ENCODE results near the gene LAMC1.

LAMC1 gene

DNA sequence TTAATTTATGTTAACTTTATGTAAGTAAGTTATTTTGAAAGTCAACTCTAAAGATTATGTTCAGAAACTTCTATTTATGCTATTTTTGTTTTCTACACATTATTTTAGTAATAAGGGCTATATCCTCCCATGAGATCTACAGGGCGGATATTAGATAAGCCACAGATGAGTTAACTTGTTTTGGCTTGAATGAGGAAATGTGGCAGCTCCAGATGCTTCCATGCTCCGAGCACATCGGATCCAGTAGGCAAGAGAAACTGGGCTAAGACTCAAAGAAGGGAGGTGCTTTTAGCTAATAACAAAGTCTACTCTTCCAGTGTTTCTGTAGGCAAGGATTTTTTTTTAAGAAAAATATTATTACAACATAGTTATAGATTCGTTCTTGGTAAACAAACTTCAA lies 20.0 kb upstream of the LAMC1 start (continued):
- TF ChIP-seq, protein P1, sequence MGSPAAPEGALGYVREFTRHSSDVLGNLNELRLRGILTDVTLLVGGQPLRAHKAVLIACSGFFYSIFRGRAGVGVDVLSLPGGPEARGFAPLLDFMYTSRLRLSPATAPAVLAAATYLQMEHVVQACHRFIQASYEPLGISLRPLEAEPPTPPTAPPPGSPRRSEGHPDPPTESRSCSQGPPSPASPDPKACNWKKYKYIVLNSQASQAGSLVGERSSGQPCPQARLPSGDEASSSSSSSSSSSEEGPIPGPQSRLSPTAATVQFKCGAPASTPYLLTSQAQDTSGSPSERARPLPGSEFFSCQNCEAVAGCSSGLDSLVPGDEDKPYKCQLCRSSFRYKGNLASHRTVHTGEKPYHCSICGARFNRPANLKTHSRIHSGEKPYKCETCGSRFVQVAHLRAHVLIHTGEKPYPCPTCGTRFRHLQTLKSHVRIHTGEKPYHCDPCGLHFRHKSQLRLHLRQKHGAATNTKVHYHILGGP (tag by site-specific recombination; IDR thresholded peaks at IDR 0.05): no peak

GRCh38 chr1:183004141-183004540 lies 19.1 kb upstream of the LAMC1 start:
- H3K4me3 ChIP-seq (ENCODE audit: low read depth, low read length): no peak overlapping the region
- TF ChIP-seq ZNF707 (tag by site-specific recombination; IDR thresholded peaks at IDR 0.05) (no peak), HOXD13 (CRISPR knock-in tag; IDR thresholded peaks at IDR 0.05; ENCODE audit: borderline replicate concordance) (no peak), PBX3 (CRISPR knock-in tag; IDR thresholded peaks at IDR 0.05) (no peak), ZNF830 (tag by site-specific recombination; IDR thresholded peaks at IDR 0.05; ENCODE audit: low read depth) (no peak), EGR2 (tag by site-specific recombination; IDR thresholded peaks at IDR 0.05; ENCODE audit: low read depth) (no peak), KLF1 (tag by site-specific recombination; IDR thresholded peaks at IDR 0.05) (no peak), REST (tag by site-specific recombination; IDR thresholded peaks at IDR 0.05) (no peak), ZBTB1 (tag by site-specific recombination; IDR thresholded peaks at IDR 0.05) (no peak), GLIS1 (tag by site-specific recombination; IDR thresholded peaks at IDR 0.05) (no peak), ZFHX2 (tag by site-specific recombination; conservative IDR thresholded peaks at IDR 0.05) (no peak), ZNF37A (tag by site-specific recombination; IDR thresholded peaks at IDR 0.05) (no peak), ZNF555 (tag by site-specific recombination; conservative IDR thresholded peaks at IDR 0.05) (no peak)
- TF ChIP-seq, protein P2, sequence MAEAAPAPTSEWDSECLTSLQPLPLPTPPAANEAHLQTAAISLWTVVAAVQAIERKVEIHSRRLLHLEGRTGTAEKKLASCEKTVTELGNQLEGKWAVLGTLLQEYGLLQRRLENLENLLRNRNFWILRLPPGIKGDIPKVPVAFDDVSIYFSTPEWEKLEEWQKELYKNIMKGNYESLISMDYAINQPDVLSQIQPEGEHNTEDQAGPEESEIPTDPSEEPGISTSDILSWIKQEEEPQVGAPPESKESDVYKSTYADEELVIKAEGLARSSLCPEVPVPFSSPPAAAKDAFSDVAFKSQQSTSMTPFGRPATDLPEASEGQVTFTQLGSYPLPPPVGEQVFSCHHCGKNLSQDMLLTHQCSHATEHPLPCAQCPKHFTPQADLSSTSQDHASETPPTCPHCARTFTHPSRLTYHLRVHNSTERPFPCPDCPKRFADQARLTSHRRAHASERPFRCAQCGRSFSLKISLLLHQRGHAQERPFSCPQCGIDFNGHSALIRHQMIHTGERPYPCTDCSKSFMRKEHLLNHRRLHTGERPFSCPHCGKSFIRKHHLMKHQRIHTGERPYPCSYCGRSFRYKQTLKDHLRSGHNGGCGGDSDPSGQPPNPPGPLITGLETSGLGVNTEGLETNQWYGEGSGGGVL (tag by site-specific recombination; IDR thresholded peaks at IDR 0.05): no peak
- TF ChIP-seq, protein P3, sequence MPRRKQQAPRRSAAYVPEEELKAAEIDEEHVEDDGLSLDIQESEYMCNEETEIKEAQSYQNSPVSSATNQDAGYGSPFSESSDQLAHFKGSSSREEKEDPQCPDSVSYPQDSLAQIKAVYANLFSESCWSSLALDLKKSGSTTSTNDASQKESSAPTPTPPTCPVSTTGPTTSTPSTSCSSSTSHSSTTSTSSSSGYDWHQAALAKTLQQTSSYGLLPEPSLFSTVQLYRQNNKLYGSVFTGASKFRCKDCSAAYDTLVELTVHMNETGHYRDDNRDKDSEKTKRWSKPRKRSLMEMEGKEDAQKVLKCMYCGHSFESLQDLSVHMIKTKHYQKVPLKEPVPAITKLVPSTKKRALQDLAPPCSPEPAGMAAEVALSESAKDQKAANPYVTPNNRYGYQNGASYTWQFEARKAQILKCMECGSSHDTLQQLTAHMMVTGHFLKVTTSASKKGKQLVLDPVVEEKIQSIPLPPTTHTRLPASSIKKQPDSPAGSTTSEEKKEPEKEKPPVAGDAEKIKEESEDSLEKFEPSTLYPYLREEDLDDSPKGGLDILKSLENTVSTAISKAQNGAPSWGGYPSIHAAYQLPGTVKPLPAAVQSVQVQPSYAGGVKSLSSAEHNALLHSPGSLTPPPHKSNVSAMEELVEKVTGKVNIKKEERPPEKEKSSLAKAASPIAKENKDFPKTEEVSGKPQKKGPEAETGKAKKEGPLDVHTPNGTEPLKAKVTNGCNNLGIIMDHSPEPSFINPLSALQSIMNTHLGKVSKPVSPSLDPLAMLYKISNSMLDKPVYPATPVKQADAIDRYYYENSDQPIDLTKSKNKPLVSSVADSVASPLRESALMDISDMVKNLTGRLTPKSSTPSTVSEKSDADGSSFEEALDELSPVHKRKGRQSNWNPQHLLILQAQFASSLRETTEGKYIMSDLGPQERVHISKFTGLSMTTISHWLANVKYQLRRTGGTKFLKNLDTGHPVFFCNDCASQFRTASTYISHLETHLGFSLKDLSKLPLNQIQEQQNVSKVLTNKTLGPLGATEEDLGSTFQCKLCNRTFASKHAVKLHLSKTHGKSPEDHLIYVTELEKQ (tag by site-specific recombination; IDR thresholded peaks at IDR 0.05; ENCODE audit: borderline replicate concordance): no peak
- TF ChIP-seq, protein P4, sequence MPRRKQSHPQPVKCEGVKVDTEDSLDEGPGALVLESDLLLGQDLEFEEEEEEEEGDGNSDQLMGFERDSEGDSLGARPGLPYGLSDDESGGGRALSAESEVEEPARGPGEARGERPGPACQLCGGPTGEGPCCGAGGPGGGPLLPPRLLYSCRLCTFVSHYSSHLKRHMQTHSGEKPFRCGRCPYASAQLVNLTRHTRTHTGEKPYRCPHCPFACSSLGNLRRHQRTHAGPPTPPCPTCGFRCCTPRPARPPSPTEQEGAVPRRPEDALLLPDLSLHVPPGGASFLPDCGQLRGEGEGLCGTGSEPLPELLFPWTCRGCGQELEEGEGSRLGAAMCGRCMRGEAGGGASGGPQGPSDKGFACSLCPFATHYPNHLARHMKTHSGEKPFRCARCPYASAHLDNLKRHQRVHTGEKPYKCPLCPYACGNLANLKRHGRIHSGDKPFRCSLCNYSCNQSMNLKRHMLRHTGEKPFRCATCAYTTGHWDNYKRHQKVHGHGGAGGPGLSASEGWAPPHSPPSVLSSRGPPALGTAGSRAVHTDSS (tag by site-specific recombination; IDR thresholded peaks at IDR 0.05): no peak
- ChIA-PET CTCF (no interaction called here), POLR2A (no interaction called here)
- H3K4me1 ChIP-seq (ENCODE audit: control insufficient read depth, insufficient read depth, low read length): peaks cover 4% of the 10 kb centered on the region; the same call in 1 of the 2 replicates
- H3K36me3 ChIP-seq (ENCODE audit: control insufficient read depth in 2 of 2, insufficient read depth in 1 of 2, low read length in 2 of 2): no peaks in the 10 kb centered on the region
- H3K27ac ChIP-seq (ENCODE audit: extremely low read depth, low read depth, low read length): no peak overlapping the region
- H3K9me3 ChIP-seq (ENCODE audit: control insufficient read depth, insufficient read depth, low read depth, low read length): no peaks in the 10 kb centered on the region

All from HEK293 (cell line).